HG02885 (cell line): ENCODE results near the gene SOX3.

Experiments
- ATAC-seq: cut with Tn5 transposase; IDR thresholded peaks from one replicate; pipeline ENCODE4 v1.9.1; 2021; ENCODE audit warnings: mild to moderate bottlenecking; ENCODE audit not compliant: unreplicated experiment, poor library complexity

SOX3 gene

GRCh38 chrX:140501321-140501720 lies 3.5 kb downstream of the SOX3 start:
- ATAC-seq: no peak

- ATAC-seq: no peak
These were observed 4.4 kb downstream of the SOX3 start for GRCh38 chrX:140500441-140500840.

- no peak for ATAC-seq
These were observed 9.1 kb downstream of the SOX3 start for GRCh38 chrX:140495739-140496138.

- no peak for ATAC-seq
These were observed 12.5 kb downstream of the SOX3 start for GRCh38 chrX:140492066-140492994.

GRCh38 chrX:140480765-140481164 lies 24.1 kb downstream of the SOX3 start:
- no peak for ATAC-seq

GRCh38 chrX:140477987-140478386 lies 26.9 kb downstream of the SOX3 start:
- no peak for ATAC-seq

GRCh38 chrX:140475025-140475424 lies 29.8 kb downstream of the SOX3 start:
- ATAC-seq: no peak

- no peak for ATAC-seq
These were observed 37.7 kb downstream of the SOX3 start for GRCh38 chrX:140467211-140467610.
